Amygdala (tissue), 56 donors: Measurements from ENCODE around the gene MIS18A.
A peak's percentile ranks its signal among the peaks of the same experiment; 100 is the strongest.
"Not testable (repeated sequence)": the region's sequence is repeated elsewhere in the genome, so short reads cannot be mapped to it uniquely, and the experiment has no call there.

Source experiments
- DNase-seq, 56 donors: peaks; one replicate each; lab custom pipeline; 2025; lab: John Stamatoyannopoulos, UW

The MIS18A gene, protein sequence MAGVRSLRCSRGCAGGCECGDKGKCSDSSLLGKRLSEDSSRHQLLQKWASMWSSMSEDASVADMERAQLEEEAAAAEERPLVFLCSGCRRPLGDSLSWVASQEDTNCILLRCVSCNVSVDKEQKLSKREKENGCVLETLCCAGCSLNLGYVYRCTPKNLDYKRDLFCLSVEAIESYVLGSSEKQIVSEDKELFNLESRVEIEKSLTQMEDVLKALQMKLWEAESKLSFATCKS

DNA sequence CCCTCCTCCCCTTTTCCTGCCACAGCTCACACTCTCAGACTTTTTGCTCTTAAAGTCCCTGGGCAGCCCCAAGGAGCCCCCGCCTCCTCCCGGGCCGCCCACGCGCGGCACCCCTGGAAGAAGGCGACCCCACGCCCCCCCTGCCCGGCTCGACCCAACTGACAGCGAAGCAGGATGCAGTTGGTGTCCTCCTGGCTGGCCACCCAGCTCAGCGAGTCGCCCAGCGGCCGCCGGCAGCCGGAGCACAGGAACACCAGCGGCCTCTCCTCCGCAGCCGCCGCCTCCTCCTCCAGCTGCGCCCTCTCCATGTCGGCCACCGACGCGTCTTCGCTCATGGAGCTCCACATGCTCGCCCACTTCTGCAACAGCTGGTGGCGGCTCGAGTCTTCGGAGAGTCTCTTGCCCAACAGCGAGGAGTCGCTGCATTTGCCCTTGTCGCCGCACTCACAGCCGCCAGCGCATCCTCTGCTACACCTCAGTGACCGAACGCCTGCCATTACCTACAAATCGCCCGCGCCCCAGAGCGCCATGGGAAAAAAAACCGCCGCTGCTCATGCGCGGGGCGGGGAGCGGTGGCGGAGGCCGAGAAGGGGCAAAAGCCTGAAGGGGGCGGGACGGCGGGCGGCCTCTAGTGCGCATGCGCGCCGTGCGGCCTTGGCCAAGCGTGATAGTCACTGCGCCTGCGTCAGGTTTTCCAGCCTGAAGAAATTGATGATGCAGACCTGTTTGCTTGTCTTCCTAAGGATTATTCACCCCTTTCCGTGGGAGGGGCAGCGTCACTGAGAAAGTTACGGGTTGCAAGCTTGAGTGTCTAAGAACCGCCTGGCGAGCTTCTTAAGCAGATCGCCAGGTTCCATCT, at the start of gene MIS18A:
TSS of gene MIS18A (minus strand) at position 532 of the 859 bp plus-strand sequence. CDS start at position 497, 35 bp downstream.
- peak; percentile 51 to 96 (median 88) for DNase-seq

DNA sequence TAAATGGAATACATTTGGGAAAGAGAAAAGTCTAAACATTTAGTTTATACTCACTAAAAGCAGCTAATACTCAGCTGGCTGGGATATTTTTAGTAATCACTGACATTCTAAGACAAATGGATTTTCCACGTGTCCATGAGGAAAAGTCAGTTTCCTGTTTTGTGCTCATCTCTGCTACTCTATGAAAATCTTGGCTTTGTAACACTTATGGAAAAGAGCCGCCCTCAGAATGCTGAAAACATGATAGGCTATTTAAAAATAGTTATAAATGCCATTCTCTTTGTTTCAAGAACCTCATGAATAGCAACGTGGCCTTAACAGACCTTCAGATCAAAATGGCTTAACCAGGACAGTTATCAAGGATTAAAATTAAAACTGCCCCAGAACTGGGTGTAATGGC, 49.7 kb upstream of the MIS18A start:
- DNase-seq: no peak

DNA sequence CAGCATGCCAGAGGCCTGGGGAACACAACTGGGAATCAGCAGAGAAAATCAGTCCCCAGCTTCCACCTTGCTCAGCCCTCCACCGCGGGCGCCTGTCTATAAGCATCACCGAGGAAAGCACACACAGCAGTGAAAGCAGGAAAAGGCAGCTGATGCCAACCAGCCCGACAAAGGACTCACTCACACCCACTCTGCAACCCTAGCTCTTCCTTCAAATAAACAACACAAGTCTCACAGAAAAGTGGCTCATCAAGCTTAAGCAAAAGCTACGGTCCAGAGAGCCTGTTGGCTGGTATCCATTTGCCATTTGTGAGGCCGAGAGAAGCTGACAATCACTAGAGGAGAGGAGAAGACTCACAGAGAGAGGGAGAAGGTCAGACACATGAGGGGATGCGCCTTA, 46.9 kb upstream of the MIS18A start:
- DNase-seq: peak in 25 of 56 donors; percentile 14 to 55 (median 29)

DNA sequence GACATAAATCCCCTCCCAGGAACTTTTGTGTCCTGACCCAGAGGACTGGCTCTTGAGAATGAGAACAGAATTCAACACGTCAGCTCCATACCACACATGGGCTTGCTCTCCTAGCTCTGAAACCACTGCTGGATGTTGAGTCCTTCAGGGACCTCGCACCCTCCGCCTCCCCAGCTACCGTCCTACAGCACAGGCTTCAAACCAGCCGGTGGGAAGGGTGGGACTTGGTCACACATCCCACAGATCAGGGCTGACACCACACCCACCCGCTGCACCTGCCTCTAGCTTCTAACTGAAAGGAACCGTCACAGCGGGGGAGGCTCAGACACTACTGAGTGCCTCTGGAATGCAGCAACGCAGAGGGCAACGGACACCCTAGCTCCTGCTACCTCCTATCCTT, 43.8 kb upstream of the MIS18A start:
- peak in 3 of 56 donors; percentile 5 to 35 (median 23) for DNase-seq

DNA sequence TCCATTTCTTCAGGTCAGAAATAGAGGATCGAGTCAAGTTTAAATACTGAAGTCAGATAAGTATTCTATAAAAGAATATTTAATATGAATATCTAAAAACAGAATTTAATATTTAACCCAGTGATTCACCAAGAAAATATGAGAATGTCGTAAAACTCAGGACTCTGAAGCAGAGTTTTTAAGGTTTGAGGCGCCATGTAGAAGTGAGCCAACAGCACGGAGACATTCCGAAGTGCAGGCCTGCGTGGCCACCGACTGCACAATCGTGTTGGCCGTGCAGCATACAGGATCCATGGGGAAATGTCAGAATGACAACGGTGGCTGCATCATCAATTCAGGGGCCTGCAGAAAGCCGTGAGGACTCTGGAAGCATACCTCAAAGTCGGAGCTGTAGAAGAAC, 43.3 kb upstream of the MIS18A start:
- no peak for DNase-seq

DNA sequence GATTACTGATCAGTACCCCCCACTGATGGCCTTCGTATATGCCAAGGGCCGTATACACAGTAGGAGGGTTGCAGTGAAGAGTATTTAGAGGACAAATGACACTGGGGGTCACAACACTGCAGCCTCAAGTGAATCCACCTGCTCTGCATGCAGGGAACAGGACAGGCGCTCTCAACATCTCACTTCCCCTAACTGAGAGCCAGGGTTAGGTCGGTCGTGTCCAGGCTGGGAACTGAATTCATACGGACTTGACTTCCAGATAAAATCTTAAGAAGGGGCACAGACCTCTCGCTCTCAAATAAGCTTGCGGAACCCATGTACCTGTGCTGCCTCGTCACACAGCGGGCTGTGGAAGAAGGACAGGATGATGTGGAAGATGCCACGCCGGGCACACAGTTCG, 42.6 kb upstream of the MIS18A start:
- no peak for DNase-seq

DNA sequence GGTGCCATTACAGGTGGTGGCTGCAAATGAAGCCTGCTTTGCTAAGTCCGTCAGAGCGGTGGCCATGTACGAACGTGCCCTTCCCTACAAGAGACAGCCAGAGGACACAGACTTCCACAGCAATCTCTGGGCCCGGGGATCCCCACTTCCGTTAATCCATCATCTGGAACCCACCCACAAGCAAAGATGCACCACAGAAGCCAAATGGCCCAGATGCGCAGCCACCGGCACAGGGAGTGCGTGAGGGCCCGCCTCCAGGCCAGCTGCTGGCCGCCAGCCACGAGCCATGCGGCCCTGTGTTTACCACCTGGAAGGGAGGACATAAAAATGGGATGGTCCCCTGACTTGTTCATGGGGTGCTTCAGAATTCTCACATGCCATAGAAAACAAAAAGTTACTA, 41.9 kb upstream of the MIS18A start:
- no peak for DNase-seq

DNA sequence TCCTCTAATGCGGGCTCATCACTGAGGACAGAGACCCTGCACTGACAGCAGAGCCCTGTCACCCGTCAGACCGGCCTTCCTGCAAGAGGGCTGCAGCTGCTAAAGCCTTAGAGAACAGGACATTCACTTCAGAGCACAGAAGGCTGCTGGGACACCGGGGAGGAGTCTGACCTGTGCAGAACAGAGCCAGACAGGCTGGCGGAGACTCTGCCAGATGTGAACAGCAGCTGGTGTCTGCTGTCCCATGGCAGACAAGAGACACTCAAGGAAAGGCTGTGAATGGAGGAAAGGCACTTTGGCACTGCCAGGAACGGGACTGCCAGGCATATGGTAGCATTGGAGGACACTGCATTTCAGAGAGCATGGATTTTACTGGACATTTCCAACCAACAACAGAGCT, 41.2 kb upstream of the MIS18A start:
- peak in 3 of 56 donors; percentile 14 to 28 (median 26) for DNase-seq

DNA sequence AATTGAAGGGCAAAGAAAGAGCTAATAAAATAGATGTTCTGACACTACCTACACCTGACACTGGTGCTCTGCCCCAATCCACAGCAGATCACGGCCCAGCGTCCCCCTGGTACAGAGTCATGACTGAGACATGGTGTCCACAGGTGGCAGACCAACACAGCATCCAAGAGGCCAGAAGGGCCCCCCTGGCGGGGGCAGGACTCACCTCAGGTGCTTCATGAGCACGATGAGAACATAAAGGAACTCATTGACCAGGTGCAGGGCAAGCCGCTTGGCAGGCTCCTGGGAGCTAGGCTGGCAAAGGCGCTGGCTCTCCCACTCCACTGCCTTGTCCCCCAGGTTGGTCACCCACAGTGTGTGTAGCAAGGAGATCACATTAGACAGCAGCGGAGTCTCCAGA, 40.2 kb upstream of the MIS18A start:
- DNase-seq: no peak

DNA sequence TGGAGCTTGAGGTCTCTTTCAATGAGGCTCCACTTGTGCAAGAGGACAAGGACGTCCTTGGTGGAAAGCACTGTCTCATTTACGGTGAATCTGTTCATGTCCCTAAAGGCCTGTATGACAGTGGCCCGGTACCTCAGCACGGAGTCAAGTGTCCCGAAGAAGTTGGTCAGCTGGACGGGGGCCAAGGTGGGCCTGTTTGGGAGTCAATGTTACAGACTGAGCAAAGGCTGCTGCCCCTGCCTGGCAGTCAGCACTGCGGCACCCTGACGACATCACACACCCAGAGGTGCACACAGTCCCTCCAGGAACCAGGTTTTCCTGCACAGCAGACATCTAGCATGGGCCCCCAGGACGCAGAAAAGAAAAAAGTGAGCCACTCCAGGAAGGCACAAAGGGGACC, 38.9 kb upstream of the MIS18A start:
- DNase-seq: no peak

DNA sequence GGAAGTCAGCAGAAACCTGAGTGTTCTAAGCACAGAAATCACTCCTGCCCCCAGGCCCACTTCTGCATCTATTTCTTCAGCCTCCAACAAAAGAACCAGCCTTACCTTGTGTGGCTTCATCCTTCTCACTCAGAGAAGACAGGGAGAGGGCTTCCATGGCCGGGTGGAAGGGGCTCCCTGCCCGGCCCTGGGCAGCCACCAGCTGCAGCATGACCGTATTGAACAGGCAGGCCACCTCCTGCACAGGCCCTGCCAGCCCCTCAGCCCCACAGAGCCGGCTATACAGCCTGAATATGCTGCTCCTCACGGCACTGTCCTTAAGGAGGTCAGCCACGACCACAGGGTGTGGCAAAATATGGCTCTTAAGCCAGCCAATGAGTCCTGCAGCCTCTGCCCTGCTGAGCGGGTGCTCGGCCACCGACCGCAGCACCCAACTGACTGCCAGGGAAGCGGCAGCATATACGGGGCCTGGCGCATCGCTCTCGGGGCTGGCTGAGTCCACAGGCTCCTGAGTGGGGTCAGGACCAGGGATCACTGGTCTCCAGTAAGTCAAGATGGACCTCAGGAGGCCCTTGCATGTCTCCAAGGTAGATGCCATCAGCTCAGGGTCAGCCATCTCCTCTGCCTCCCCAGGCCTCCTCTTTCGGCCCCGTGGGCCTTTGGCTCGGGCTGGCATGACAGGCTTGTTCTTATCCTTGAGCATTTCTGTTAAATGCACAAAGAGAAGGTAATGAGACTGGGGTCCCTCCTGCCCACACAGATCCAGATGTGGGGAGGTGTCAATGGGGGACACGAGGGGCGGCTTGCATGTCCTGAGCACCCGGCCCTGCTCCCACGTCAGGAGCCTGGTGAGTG, 37.7 kb upstream of the MIS18A start:
- no peak for DNase-seq

DNA sequence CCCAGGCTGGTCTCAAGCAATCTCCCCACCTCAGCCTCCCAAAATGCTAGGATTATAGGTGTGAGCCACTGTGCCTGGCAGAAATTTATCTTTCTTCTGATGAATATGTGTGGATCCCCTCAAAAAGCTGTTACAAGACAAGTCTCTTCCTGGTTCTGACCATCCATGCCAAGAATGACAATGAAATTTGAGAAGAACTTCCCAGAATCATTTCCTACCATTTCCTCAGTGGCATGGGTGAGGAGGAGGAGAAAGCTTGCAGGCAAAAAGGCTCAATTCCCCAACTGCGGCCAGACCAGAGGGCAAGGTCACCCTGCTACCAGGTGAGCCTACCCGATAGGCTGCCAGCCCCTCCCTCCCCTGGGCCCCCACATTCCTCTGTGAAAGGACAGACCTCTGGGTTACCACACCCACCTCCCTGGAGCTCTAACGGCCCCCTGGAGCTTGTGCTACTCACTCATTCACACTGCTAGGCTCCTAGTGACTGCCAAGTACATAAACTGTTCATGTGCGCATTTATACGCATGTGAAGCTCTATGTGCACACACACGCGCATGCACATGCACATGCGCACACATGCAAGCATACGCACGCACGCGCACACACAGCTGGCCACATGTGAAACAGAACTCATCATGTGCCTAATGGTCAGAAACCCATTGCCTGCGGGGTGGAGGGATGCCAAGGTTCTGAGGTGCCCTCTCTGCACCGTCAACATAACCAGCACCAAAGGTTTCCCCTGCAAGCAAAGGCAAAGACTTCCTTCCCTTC, 36.8 kb upstream of the MIS18A start:
- no peak for DNase-seq

DNA sequence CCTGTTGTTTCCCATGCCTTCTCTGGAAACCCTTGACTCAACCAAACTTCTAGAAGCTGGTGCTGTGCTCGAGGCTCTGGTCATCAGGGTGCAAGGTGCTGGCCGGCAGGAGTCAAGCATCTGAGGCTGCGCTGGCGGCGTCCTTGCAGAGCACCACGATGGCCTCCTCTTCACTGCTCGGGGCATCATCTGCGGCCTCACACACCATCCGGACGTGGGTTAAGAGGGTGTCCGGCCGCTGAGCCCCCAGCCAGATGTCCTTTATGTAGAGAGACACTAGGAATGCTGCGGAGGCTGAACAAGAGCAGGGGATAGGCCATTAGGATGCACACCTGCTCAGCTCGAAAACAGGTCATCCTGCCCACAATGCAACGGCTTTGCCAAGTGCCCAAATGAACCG, 36.0 kb upstream of the MIS18A start:
- DNase-seq: no peak

DNA sequence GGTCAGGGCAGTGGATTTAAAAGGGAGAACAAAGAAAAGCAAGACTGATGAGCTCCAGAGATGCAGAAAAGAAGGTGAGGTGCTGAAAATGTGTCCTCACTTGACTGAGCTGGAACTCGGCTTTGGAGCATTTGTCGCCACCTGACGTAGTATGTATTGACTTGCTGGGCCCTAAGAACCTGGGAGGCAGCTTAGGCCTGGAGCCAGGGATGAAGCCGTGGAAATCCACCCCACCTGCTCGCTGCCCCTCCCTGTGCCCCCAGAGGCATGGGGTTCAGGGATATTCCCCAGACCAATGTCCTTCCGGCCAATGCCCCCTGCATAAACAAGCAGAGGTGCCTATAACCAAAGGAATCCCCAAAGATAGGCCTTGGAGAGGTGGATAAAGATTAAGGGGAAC, 34.1 kb upstream of the MIS18A start:
- no peak for DNase-seq

DNA sequence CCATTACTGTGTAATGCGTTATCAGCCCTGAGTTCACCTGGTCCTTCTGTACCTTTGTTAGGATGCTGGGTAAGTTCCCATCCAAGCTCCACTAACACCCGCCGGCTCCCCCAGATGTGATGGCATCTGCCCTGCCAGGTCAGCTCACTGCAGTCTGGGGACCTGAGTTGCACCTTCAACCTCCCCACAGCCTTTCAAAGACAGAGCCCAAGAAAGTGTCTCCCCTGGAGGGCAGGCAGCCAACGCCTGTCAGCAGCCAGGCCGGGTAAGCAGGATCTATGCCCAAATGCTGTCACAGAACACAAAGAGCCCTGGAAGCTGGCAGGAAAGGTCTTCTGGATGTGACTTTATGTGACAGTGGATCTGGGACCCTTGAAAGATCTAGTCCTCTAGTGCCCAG, 33.5 kb upstream of the MIS18A start:
- peak in 1 of 56 donors; percentile 14 for DNase-seq

DNA sequence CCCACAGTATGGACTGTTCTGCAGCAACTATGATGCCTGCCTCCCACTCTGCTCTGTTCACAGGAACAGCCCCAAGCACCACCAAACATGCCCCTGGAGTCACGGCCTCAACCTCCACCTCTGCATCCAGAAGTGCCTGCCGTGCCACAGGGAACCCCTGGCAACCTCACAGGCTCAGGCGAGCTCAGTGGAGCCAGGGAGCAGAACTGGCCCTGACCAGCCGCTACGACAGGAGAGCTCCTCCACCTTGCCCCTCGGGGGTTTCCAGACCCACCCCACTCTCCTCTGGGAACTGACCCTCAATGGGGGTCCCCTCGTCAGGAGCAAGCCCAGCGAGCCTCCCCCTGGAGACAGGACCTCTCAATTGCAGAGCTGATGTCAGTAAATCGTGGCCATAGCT, 32.8 kb upstream of the MIS18A start:
- no peak for DNase-seq

DNA sequence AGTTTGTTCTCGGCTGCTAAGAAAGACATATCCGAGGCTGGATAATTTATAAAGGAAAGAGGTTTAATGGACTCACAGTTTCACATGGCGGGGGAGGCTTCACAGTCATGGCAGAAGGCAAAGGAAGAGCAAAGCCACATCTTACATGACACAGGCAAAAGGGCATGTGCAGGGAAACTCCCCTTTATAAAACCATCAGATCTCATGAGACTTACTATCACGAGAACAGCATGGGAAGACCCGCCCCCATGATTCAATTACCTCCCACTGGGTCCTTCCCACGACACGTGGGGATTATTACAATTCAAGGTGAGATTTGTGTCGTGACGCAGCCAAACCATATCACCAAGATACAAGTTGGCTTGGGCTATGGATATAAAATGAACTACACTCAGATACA, 32.1 kb upstream of the MIS18A start:
- DNase-seq: not testable (repeated sequence)

DNA sequence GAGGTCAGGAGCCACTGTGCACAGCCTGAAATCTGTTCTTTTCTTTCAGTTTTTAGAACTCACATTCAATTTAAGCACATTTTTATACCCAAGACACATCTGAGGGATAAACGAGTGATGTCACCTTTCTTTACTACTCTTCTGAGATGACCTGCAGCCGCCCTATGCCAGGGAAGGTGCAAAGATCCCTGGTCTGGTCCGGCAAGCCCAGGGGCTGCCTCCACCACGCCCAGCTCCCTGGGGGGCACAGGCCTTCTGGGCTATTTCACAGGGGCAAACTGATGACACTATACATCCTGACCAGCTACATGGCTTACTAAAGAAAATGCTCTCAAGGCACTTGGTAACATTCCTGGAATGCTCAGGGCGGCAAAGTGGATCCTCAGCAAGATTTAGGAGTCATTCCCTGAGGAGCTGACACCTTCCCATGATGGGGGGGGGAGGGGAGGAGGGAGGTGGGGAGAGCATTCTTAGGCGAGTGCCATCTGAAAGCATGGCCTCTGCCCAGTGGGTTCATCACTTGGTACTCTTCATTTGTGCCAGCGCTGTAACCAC, 31.1 kb upstream of the MIS18A start:
- no peak for DNase-seq

DNA sequence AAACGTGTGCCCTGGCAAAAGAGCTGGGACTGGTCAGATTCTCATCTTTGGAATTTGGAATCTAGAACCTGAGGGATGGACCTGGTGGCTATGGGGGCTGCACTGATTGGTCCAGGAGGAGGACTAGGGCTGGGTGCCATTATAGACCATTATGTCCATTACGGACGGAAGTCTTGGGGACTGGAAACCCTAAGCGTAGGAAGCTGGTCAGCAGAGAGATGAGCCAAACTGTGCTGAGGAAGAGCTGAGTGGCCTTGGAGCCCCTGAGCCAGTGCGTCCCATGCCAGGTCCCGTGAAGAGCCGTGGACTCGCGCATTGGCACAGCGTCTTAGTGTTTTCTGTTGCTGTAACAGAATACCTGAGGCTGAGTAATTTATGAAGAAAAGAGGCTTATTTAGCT, 29.8 kb upstream of the MIS18A start:
- no peak for DNase-seq

DNA sequence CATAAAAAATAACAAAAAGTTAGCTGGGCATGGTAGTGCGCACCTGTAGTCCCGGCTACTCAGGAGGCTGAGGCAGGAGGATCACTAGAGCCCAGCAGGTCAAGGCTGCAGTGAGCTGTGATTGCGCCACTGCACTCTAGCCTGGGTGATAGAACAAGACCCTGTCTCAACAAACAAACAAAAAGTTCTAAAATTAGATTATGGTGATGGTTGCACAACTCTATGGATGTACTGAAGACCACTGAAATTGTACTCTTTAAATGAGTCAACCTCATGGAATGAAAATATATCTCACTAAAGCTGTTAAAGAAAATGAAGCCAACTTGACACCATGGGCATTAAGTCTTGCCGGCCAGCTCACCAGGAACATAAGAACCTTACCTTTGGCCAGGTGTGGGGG, 28.9 kb upstream of the MIS18A start:
- DNase-seq: no peak
